Sigmoid colon (tissue), 4 donors: ENCODE results near the gene MACROH2A1.

ENCODE experiments used
- EP300 ChIP-seq, 4 donors: sonication (generic); formaldehyde crosslinking; IDR thresholded peaks; one replicate each; pipeline ENCODE4 v1.6.1; 2017; ENCODE audit warnings: antibody characterized with exemption in 4 of 4
- POLR2A ChIP-seq, 2 donors: fragments of 450-650 bp; IDR thresholded peaks; one replicate each; pipeline ENCODE4 v1.6.1; 2016; ENCODE audit warnings: antibody characterized with exemption in 2 of 2, mild to moderate bottlenecking in 2 of 2, moderate library complexity in 2 of 2
- POLR2AphosphoS5 ChIP-seq, 4 donors: sonication (generic); formaldehyde crosslinking; IDR thresholded peaks; one replicate each; pipeline ENCODE4 v1.6.1; 2017; ENCODE audit warnings: antibody characterized with exemption in 4 of 4
- TF ChIP-seq, protein P1 (sequence below), 4 experiments: fragments of 450-650 bp in 3 of 4; fragments of 200-600 bp in 1 of 4; IDR thresholded peaks; one replicate each; pipeline ENCODE4 v1.5.1; 2016 to 2019; ENCODE audit warnings: antibody characterized with exemption in 4 of 4, mild to moderate bottlenecking in 3 of 4, moderate library complexity in 2 of 4

GRCh38 chr5:135345956-135346731, 52.9 kb downstream of the MACROH2A1 start:
- TF ChIP-seq, protein P1, sequence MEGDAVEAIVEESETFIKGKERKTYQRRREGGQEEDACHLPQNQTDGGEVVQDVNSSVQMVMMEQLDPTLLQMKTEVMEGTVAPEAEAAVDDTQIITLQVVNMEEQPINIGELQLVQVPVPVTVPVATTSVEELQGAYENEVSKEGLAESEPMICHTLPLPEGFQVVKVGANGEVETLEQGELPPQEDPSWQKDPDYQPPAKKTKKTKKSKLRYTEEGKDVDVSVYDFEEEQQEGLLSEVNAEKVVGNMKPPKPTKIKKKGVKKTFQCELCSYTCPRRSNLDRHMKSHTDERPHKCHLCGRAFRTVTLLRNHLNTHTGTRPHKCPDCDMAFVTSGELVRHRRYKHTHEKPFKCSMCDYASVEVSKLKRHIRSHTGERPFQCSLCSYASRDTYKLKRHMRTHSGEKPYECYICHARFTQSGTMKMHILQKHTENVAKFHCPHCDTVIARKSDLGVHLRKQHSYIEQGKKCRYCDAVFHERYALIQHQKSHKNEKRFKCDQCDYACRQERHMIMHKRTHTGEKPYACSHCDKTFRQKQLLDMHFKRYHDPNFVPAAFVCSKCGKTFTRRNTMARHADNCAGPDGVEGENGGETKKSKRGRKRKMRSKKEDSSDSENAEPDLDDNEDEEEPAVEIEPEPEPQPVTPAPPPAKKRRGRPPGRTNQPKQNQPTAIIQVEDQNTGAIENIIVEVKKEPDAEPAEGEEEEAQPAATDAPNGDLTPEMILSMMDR (IDR thresholded peaks at IDR 0.05) = no peak
- TF ChIP-seq POLR2AphosphoS5 (IDR thresholded peaks at IDR 0.05) (no peak), POLR2A (IDR thresholded peaks at IDR 0.05) (no peak), EP300 (IDR thresholded peaks at IDR 0.05) (no peak)
